A673 (cell line): ENCODE measurements around the gene SNTB2. TPM values are rescaled to one million over a fixed set of nuclear protein-coding genes. Genes with fewer than 3 reads are reported as not detected.

Source experiments
- BruUV-seq: library from RNA; stranded (reverse); fragments of 400-500 nt; replicated peaks from 2 replicates; lab custom pipeline; 2021; lab: Mats Ljungman, UMichigan
- CTCF ChIA-PET: fragments of 300-600 bp; sonication (Branson Sonifier 250); formaldehyde crosslinking; loops from one replicate; lab custom pipeline; 2022; ENCODE audit warnings: antibody characterized with exemption; lab: Charles Lee
- POLR2A ChIA-PET: fragments of 300-600 bp; sonication (Branson Sonifier 250); formaldehyde crosslinking; loops from one replicate; lab custom pipeline; 2022; ENCODE audit warnings: antibody characterized with exemption; ENCODE audit not compliant: low non-redundant PET; lab: Charles Lee
- DNase-seq: peaks from one replicate; pipeline ENCODE4 v3.0.0-alpha.2; 2015; ENCODE audit warnings: low spot score
- H3K27ac ChIP-seq: fragments of 200-600 bp; sonication (generic); 2 replicates; pipeline ENCODE4 v1.5.1; 2016; ENCODE audit warnings: mixed run types, low read depth, mild to moderate bottlenecking, mixed read lengths, antibody characterized with exemption, low read length; ENCODE audit not compliant: poor library complexity, severe bottlenecking
- H3K27me3 ChIP-seq: fragments of 200-600 bp; sonication (generic); replicated peaks from 2 replicates; pipeline ENCODE4 v1.6.1; 2017; ENCODE audit warnings: mixed run types, low read depth, mild to moderate bottlenecking, mixed read lengths, antibody characterized with exemption, low read length; ENCODE audit not compliant: insufficient read depth, poor library complexity
- H3K36me3 ChIP-seq: fragments of 200-600 bp; sonication (generic); 2 replicates; pipeline ENCODE4 v1.6.1; 2016; ENCODE audit warnings: mixed run types, mild to moderate bottlenecking, mixed read lengths, antibody characterized with exemption, low read length; ENCODE audit not compliant: insufficient read depth, poor library complexity, severe bottlenecking
- H3K4me1 ChIP-seq: fragments of 200-600 bp; sonication (generic); 2 replicates; pipeline ENCODE4 v1.6.1; 2017; ENCODE audit warnings: mixed run types, mild to moderate bottlenecking, mixed read lengths, antibody characterized with exemption, low read length; ENCODE audit not compliant: insufficient read depth, poor library complexity, severe bottlenecking
- H3K4me3 ChIP-seq: fragments of 200-600 bp; sonication (generic); 2 replicates; pipeline ENCODE4 v1.5.1; 2016; ENCODE audit warnings: low read depth, mixed run types, mild to moderate bottlenecking, mixed read lengths, low read length; ENCODE audit not compliant: poor library complexity, severe bottlenecking
- H3K9me3 ChIP-seq: fragments of 200-600 bp; sonication (generic); 2 replicates; pipeline ENCODE4 v1.6.1; 2016; ENCODE audit warnings: mixed run types, low read depth, mild to moderate bottlenecking, mixed read lengths, antibody characterized with exemption, low read length; ENCODE audit not compliant: poor library complexity, severe bottlenecking
- EZH2 ChIP-seq: fragments of 200-600 bp; sonication (generic); IDR thresholded peaks from 2 replicates; pipeline ENCODE4 v1.6.1; 2017; ENCODE audit warnings: borderline replicate concordance, low read depth, mild to moderate bottlenecking, mixed read lengths, antibody characterized with exemption, low read length; ENCODE audit not compliant: poor library complexity, severe bottlenecking
- intact Hi-C: fragments of 100-400 bp; cut with micrococcal nuclease; formaldehyde crosslinking; loops from one replicate; pipeline ENCODE4 v1.10.0; 2022; ENCODE audit not compliant: unreplicated experiment
- total RNA-seq: library from RNA; stranded (reverse); gene quantifications from 2 replicates; pipeline ENCODE4 v1.2.3, GENCODE V29; 2021
- TF ChIP-seq, protein P1 (sequence below): fragments of 300-800, 200-600 bp; sonication (generic); conservative IDR thresholded peaks from 2 replicates; pipeline ENCODE4 v1.5.1; 2017; ENCODE audit warnings: low read depth, mild to moderate bottlenecking, antibody characterized with exemption, low read length, moderate library complexity, mixed read lengths

Gene SNTB2
- total RNA-seq, 1 experiment from 2014 or later, result 49.3 TPM

DNA sequence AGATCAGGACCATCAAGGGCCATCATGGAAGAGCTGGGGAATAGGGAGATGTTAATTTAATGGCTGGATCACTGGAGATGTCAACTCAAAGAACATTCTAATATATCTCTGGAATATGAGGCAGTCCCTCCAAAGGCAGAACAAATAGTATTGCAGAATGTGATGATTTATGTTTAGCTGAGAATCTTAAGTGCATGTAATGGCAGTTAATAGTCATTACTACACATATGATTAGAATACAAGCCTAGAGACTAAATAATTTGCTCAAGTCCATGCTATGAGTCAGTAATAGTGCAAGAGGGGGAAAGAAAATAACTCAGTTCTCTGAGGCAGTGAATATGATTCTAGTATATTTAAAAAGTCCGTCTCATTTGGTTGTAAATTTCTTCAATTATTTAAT, 32.3 kb downstream of the SNTB2 start:
- Histone ChIP-seq H3K9me3 (no peaks in the 10 kb centered on the region), H3K36me3 (no peaks in the 10 kb centered on the region), H3K4me1 (peaks cover 20% of the 10 kb centered on the region), H3K27ac (no peak overlapping the region), H3K27me3 (no peaks in the 10 kb centered on the region), H3K4me3 (no peak overlapping the region)
- ChIA-PET POLR2A (no interaction called here), CTCF (no interaction called here)
- intact Hi-C loops, result no loop called here
- BruUV-seq, result no TSS peak
- no peak for DNase-seq
- TF ChIP-seq, protein P1, sequence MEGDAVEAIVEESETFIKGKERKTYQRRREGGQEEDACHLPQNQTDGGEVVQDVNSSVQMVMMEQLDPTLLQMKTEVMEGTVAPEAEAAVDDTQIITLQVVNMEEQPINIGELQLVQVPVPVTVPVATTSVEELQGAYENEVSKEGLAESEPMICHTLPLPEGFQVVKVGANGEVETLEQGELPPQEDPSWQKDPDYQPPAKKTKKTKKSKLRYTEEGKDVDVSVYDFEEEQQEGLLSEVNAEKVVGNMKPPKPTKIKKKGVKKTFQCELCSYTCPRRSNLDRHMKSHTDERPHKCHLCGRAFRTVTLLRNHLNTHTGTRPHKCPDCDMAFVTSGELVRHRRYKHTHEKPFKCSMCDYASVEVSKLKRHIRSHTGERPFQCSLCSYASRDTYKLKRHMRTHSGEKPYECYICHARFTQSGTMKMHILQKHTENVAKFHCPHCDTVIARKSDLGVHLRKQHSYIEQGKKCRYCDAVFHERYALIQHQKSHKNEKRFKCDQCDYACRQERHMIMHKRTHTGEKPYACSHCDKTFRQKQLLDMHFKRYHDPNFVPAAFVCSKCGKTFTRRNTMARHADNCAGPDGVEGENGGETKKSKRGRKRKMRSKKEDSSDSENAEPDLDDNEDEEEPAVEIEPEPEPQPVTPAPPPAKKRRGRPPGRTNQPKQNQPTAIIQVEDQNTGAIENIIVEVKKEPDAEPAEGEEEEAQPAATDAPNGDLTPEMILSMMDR, result no peak
- TF ChIP-seq EZH2, result no peak

DNA sequence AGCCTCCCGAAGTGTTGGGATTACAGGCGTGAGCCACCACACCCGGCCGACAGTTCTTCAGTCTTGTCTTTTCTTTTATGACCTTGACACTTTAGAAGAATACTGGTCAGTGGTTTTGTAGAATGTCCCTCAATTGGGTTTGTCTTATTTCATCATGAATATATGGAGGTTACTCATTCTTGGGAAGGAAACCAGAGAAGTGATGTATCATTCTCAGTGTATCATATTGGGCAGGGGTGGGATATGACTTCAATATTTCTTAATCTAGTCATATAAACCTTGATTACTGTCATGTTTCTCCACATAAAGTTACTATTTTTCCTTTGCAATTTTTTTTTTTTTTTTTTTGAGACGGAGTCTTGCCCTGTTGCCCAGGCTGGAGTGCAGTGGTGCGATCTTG, 36.9 kb downstream of the SNTB2 start:
- no peak overlapping the region for H3K4me3 ChIP-seq
- intact Hi-C loops, result no loop called here
- no peaks in the 10 kb centered on the region for H3K27me3 ChIP-seq
- no peaks in the 10 kb centered on the region for H3K9me3 ChIP-seq
- TF ChIP-seq, protein P1, result no peak
- TF ChIP-seq EZH2, result no peak
- no peak for DNase-seq
- POLR2A ChIA-PET, result no interaction called here
- no peak overlapping the region for H3K27ac ChIP-seq
- no peaks in the 10 kb centered on the region for H3K4me1 ChIP-seq
- CTCF ChIA-PET, result no interaction called here
- H3K36me3 ChIP-seq, result no peaks in the 10 kb centered on the region
- BruUV-seq, result no TSS peak

DNA sequence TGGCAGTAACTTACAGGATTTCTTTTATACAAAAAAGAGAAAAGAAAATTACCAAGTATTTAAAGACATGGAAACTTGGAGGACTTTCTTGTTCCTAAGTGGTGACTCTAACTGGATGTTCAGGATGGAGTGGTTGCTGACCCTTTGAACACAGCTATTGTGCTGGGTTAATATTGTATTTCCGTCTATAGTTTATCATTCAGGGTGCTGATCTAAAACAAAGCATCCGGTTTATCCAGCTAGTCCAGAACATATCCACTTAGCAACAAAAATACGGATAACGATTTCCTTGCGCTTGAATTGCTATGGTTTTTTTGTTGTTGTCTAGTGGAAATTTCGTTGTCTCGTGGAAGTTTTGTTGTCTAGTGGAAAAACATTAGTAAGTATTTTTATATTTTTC, 38.2 kb downstream of the SNTB2 start:
- no peak overlapping the region for H3K27ac ChIP-seq
- no peak for DNase-seq
- H3K4me1 ChIP-seq, result no peaks in the 10 kb centered on the region
- CTCF ChIA-PET, result no interaction called here
- POLR2A ChIA-PET, result no interaction called here
- TF ChIP-seq EZH2, result no peak
- TF ChIP-seq, protein P1, result no peak
- intact Hi-C loops, result no loop called here
- H3K27me3 ChIP-seq, result no peaks in the 10 kb centered on the region
- no peaks in the 10 kb centered on the region for H3K9me3 ChIP-seq
- no peak overlapping the region for H3K4me3 ChIP-seq
- BruUV-seq, result no TSS peak
- H3K36me3 ChIP-seq, result no peaks in the 10 kb centered on the region
